Calu3 (cell line): ENCODE measurements around the gene C19orf25. TPM values are rescaled to one million over a fixed set of nuclear protein-coding genes. Genes with fewer than 3 reads are reported as not detected.

Experiments
- BruUV-seq: library from RNA; stranded (reverse); fragments of 400-500 nt; replicated peaks from 2 replicates; lab custom pipeline; 2021; lab: Mats Ljungman, UMichigan
- CTCF ChIA-PET: fragments of 300-600 bp; sonication (Branson Sonifier 250); formaldehyde crosslinking; loops from one replicate; lab custom pipeline; 2022; ENCODE audit warnings: antibody characterized with exemption; lab: Charles Lee
- DNase-seq: peaks from one replicate; pipeline ENCODE4 v3.0.0; 2022
- H3K27ac Mint-ChIP-seq: one replicate; pipeline ENCODE4 v1.8.0; 2022; ENCODE audit warnings: mixed read lengths; ENCODE audit not compliant: unreplicated experiment
- H3K27me3 Mint-ChIP-seq: one replicate; pipeline ENCODE4 v1.8.0; 2022; ENCODE audit warnings: mixed read lengths; ENCODE audit not compliant: unreplicated experiment
- H3K36me3 Mint-ChIP-seq: one replicate; pipeline ENCODE4 v1.8.0; 2022; ENCODE audit warnings: mild to moderate bottlenecking, moderate library complexity, mixed read lengths; ENCODE audit not compliant: insufficient read depth, unreplicated experiment
- H3K4me1 Mint-ChIP-seq: one replicate; pipeline ENCODE4 v1.8.0; 2022; ENCODE audit warnings: mild to moderate bottlenecking, low read depth, mixed read lengths; ENCODE audit not compliant: unreplicated experiment
- H3K4me3 Mint-ChIP-seq: one replicate; pipeline ENCODE4 v1.8.0; 2022; ENCODE audit warnings: mild to moderate bottlenecking, low read depth, moderate library complexity, mixed read lengths; ENCODE audit not compliant: unreplicated experiment
- H3K9me3 Mint-ChIP-seq: one replicate; pipeline ENCODE4 v1.8.0; 2022; ENCODE audit warnings: low read depth, mixed read lengths; ENCODE audit not compliant: unreplicated experiment
- CTCF ChIP-seq: fragments of 200-600 bp; IDR thresholded peaks from one replicate; pipeline ENCODE4 v1.8.0; 2022; ENCODE audit warnings: antibody characterized with exemption; ENCODE audit not compliant: unreplicated experiment
- intact Hi-C: fragments of 100-400 bp; cut with micrococcal nuclease; formaldehyde crosslinking; loops from one replicate; pipeline ENCODE4 v1.10.0; 2022; ENCODE audit not compliant: unreplicated experiment
- total RNA-seq: library from RNA; stranded (reverse); gene quantifications from 2 replicates; pipeline ENCODE4 v1.2.3, GENCODE V29; 2022

C19orf25 gene
- total RNA-seq, 1 experiment from 2014 or later = 33.7 TPM

GRCh38 chr19:1431759-1432506 lies 47.1 kb downstream of the C19orf25 start:
- no peak overlapping the region for H3K4me3 Mint-ChIP-seq
- no peaks in the 10 kb centered on the region for H3K4me1 Mint-ChIP-seq
- no peak for DNase-seq
- TF ChIP-seq CTCF = no peak
- H3K27ac Mint-ChIP-seq = no peak overlapping the region
- intact Hi-C loops = no loop called here
- CTCF ChIA-PET = interaction anchor here (0.6 kb wide), 1 partner anchor 30 kb away, joined by 3 read pairs; no protein-coding TSS in a partner anchor
- H3K9me3 Mint-ChIP-seq = no peaks in the 10 kb centered on the region
- BruUV-seq = no TSS peak
- H3K27me3 Mint-ChIP-seq = no peaks in the 10 kb centered on the region
- H3K36me3 Mint-ChIP-seq = peaks cover 18% of the 10 kb centered on the region

GRCh38 chr19:1430246-1430645 lies 48.8 kb downstream of the C19orf25 start:
- Mint-ChIP-seq H3K27me3 (no peaks in the 10 kb centered on the region), H3K4me3 (no peak overlapping the region), H3K4me1 (no peaks in the 10 kb centered on the region), H3K9me3 (no peaks in the 10 kb centered on the region), H3K36me3 (peaks cover 32% of the 10 kb centered on the region), H3K27ac (no peak overlapping the region)
- no TSS peak for BruUV-seq
- TF ChIP-seq CTCF = no peak
- CTCF ChIA-PET = no interaction called here
- intact Hi-C loops = no loop called here
- DNase-seq = no peak

DNA sequence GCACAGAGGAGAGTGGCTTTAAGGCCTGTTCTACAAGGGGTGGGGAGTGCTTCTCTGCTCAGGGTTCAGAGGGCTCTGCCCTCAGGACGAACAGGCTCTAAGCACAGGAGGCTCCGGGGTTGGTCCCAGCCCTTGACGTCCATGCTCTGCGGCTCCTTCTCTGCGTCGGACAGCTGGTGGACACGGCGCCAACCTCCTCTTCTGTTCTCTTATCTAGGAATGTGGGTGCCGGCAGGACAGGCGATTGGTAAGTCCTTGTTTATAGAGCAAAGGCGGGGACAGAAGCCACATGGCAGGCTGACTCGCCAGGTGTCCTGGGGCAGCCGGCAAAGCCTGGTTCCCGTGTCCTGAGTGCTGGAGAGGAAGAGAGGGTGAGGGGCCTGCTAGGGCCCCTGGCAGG lies 49.3 kb downstream of the C19orf25 start:
- H3K27ac Mint-ChIP-seq = no peak overlapping the region
- H3K4me3 Mint-ChIP-seq = no peak overlapping the region
- no peaks in the 10 kb centered on the region for H3K4me1 Mint-ChIP-seq
- TF ChIP-seq CTCF = no peak
- CTCF ChIA-PET = no interaction called here
- H3K27me3 Mint-ChIP-seq = no peaks in the 10 kb centered on the region
- intact Hi-C loops = no loop called here
- H3K36me3 Mint-ChIP-seq = peaks cover 37% of the 10 kb centered on the region
- no TSS peak for BruUV-seq
- no peaks in the 10 kb centered on the region for H3K9me3 Mint-ChIP-seq
- DNase-seq = no peak

DNA sequence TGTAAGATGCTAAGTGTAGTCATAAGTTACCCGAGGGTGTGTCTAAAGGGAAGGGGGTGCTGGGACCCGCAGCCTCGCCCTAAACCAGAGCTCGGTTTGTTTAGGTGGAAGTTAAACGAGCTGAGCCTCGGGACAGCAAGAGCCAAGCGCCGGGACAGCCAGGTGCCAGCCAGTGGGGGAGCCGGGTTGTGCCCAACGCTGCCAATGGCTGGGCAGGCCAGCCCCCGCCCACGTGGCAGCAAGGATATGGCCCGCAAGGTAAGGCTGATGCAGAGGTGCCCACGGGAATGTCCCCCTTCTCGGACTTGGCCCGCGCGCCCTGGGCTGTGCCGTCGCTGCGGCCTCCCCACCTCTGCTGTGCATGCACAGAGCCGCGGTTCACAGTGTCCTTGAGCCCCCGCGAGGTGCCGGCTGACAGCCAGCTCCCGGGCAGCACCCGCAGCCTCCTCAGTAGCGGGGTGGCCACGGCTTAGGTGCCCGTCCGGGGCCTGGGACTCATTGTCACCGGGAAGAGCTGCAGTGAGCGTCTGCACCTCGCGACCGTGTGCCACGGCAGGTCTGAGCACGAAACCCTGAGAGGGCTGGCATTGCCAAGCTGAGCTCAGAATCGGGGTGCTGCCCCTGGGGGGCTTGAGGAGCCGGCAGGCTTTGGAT lies 50.1 kb downstream of the C19orf25 start:
- DNase-seq = no peak
- no peaks in the 10 kb centered on the region for H3K4me1 Mint-ChIP-seq
- peaks cover 39% of the 10 kb centered on the region for H3K36me3 Mint-ChIP-seq
- CTCF ChIA-PET = no interaction called here
- H3K27me3 Mint-ChIP-seq = no peaks in the 10 kb centered on the region
- no TSS peak for BruUV-seq
- TF ChIP-seq CTCF = no peak
- H3K4me3 Mint-ChIP-seq = no peak overlapping the region
- intact Hi-C loops = no loop called here
- no peak overlapping the region for H3K27ac Mint-ChIP-seq
- no peaks in the 10 kb centered on the region for H3K9me3 Mint-ChIP-seq
